Inflammatory macrophage (primary cell): ENCODE results near the gene COMMD10.

Source experiments
- DNase-seq, 2 donors: peaks; one replicate each; pipeline ENCODE4 v3.0.0-alpha.2; 2020 to 2022

COMMD10 gene

DNA sequence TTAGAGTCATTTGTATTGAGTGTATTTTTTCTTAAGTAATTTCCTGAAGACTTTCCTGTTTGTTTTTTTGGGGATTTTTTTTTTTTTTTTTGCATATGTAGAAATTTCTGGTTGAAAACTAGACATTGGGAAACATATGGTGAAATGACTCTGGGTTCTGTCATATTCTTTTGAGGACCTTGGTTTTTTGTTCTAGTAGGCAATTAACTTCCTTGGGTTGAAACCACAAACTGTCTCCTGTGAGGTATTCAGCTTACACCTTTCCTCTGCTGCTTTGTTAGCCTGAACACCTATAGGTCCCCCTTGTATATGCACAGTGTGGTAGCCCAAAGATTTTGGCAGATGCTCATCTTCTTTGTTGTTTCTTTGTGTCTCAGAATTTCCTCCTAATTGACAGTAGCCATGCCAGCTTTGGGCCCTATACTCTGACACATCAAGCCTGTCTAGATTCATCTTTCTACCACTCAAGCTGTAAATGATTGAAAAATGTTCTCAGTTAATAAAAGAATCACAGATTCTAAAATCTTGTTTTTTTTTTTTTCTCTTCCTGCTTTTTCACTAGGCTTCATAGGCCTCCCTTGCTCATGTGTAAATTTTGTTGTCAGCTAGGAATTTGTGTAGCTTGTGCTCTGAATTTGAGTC lies 140.6 kb downstream of the COMMD10 start:
- DNase-seq, result peak; percentile 20 to 74

DNA sequence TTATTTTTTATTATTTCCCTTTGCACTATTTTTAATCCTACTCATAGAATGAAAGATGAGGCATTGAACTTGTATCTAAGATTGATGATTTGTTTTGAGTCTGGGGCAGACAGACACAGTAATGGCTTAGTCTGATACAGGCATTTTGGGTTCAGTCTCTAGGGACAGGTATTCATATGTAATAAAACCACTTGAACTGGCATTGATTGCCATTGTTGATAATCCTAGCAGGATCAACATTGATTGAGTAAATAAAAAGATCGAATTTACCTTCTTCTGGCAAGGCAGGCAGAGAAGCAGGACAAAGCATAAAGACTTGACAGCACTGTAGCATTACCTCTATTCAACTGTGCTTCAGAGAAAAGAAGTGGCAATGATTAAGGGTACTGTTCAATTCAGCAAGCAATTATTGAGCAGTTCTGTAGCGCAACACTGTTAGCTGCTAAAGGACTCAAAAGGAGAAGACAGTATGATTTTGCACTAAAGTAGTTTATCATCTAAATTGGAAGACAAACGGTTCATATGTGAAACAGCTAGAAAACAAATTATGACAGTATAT lies 144.4 kb downstream of the COMMD10 start:
- no peak for DNase-seq

DNA sequence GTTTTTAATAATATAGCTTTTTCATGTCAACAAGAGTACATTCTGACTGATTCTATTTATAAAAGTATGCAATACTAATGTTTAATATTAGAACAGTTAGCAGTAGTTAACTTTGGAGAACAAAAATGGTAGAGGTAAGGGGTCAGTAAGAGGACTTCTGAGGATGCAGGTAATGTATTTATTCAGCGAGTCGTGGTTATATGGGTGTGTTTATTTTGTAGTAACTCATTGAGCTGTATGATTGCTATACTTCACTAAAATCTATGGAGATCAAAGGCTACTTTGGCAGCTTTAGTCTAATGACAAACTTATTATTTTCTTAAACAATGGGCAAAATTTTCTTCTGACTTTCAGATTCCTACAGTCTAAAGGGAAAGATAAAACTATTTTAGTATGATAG lies 146.5 kb downstream of the COMMD10 start:
- no peak for DNase-seq

DNA sequence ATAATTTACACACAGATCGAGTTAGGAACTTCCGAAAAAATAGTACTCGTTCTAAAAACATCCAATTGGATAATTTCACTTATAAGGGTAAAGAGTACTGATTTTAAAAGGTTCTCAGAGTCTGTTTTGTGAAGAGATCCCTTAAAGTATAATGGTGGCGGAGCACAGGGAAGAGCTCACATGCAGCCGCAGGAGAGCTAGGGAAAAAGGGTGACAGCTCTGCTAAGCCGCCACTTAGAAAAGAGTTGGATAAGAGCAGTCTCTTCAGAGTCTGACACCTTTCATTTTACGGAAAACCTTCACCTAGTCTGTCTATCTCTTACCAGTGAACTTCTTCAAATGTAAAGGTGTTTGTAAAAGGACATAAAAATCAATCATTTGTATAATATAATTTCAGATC lies 149.9 kb downstream of the COMMD10 start:
- no peak for DNase-seq

DNA sequence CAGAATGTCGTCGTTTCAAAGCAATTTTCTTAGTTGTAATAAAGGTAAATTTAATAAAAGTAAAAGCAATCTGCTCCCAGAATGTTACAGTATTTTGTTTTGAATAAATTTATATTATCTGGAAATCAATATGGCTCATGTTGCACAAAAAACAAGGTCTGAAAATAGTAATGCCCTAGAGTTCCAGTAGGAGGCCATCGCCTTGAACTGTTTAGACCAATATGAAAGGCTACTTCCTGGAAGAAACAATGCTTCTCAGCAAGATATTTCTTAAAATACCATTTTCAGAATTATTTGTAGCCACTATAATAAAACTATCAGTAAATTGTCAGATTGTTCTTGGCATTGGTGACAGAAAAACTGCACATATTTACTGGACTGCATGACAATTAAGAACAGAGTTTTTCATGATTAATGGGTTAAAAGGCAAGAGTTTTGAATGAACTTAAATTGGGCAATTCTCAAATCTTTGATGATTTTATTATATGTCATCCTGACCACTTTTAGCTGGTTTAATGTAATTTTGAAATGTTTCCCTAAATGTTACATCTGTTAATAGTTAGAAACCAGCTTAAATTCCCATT lies 153.2 kb downstream of the COMMD10 start:
- no peak for DNase-seq

DNA sequence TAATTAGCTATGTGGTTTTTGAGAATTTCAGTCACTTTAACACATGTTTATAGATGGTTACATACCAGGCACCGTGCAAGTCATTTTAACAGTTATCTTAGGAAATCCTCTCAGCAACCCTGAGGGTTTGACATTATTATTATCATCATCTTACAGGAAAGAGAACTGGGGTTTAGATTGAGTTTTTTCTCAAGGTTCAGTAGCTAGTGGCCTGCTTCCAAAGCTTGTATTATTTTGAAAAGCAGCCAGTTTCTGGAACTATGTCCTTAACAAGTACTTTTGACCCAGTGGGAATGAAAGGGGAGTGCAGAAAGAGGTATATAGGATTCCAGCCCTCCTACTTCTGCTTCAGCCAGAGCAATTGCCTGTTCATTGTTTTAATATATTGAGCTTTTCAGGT lies 157.5 kb downstream of the COMMD10 start:
- no peak for DNase-seq

DNA sequence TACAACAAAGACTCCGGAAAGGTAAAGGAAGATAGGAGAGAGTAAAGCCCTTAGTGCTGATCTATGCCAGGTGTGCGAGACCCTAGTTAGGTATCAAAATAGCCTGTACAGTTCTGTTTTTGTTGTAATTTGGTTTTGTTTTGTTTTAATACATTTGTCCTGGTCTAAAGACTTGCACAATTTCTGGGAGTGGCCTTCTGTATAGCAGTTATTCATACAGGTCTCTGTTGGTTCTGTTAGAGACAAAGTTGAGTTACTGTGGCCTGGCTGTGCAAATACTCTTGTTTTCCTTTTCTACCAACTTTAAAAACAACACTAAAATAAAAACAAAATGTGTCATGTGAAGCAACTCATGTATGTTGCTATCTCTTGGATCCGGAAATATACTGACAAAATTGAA lies 163.6 kb downstream of the COMMD10 start:
- no peak for DNase-seq

DNA sequence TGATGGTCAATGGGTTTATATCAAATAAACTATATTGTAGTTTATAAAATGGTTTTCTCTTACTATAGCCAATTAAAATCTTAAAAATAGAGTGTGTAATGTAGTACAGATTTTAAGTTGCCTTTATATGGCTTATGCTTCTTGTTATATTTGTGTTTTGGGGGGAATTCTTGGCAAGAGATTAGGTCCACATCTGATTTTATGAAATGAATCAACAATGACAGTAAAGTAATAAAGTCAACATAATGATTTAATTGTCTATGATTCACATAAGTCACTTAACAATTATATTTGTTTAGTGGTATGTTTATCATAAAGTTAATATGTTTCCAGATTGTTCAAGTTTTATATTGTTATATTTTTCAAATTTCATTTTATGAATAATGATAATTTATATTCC lies 164.8 kb downstream of the COMMD10 start:
- DNase-seq, result no peak

DNA sequence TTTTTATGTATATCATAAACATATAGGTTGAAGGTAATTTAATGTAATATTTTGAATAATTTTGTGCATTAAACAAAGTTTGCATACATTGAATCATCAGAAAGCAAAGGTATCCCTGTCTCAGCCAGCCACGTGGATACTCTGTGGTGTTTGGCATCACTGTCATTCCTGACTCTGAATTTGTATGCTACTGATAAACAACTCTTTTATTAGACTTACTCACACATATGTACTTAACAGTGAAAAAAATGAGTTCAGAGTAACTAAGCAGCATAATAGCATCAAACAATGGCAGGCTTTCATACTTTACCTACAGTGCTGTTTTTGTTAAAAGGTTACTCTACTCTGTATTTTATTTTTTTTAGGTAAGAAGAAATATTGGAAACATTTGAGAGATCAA lies 171.9 kb downstream of the COMMD10 start:
- no peak for DNase-seq

DNA sequence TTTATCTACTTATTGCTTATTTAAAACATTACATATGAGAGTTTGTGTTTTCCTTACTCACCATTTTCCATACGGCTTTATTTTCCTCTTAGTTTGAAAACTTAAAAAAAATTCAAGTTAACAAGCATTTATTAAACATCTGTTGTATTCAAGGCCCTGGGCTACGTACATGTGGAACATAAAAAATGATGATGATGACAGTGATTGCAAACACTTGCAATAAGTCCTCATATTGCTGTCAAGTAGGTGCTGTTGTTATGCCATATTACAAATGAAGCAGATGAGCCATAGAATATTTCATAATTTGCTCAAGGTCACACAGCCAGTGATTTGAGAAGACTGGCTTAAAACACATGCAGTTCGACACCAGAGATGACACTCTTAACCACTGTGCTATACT lies 180.6 kb downstream of the COMMD10 start:
- DNase-seq, result no peak

DNA sequence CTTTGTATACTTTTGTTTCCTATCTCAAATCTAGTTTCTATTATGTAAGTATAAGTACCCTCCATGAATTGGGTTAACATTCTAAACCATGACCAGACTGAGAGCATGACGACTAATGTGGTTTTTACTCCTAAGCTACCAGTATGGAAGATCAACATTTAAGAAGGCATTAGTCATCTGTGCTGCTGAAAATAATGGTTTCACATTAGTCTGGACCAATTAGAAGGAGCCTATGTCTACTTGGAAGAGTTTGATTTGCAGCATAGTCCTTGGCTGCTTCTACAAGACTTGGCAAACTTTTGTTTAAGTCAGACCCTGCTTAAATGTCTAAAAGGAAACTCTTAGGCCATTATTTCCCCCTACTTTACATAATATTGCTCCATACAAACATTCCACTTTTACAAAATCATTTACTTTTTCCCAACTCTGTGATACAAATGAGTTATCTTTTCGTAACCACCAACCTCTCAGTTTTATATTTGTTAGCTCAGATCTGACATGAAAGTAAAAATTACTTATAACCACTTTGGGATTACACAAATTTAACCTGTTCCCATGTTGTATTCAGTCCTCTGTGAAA lies 186.7 kb downstream of the COMMD10 start:
- DNase-seq, result no peak

DNA sequence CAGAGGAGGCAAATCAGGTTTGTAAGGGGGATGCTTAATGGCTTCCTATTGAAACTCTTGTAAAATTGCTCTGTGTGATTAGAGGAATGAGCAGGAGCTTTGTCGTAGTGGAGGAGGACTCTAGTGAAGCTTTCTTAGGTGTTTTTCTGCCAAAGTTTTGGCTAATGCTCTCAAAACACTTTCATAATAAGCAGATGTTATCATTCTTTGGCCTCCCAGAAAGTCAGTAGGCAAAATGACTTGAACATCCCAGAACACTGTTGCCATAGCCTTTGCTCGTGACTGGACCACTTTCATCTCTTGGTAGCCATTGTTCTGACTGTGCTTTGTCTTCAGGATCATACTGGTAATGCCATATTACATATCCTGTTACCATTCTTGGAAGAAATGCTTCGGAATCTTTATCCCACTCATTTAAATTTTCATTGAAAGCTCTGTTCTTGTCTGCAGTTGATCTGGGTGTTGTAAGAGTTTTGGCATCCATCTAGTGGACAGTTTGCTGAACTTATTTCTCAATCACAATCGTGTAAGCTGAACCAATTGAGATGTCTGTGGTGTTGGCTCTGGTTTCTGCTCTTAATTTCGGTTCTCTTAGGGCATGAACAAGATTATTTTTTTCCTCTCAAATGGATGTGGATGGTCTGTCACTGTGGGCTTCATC lies 187.6 kb downstream of the COMMD10 start:
- DNase-seq, result no peak

DNA sequence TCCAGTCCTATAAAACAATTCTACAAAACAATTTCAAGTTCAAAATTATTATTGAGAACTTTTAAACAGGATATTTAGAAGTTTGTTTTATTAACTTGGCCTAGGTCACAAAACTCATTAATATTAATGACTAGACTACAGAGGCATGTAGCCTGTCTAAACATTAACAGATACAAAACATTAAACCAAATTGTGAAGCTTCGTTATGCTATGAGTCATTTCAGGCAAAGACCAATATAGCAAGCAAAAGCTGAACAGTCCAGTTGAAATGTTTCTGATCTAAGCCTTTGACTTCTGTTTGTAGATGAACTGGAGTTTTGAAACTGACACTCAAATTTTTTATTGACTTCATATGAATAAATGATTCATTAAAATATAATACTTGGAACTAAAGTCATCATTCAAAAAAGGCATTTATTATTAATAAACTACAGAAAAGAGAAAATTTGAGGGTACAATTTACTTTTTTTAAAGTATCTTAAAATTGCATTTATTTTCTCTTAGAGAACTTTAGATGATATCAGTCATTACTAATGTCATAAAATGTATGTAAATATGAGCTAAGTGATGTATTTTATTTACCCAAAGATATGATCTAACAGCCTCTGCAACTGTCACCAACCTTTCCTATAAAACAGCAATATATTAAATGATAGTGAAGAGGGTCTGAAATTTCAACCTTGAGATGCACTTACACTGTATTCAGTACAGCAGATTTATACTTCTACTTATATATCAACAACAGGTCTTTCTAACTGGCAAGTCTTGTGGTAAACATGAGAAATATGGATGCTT lies 188.8 kb downstream of the COMMD10 start:
- no peak for DNase-seq

DNA sequence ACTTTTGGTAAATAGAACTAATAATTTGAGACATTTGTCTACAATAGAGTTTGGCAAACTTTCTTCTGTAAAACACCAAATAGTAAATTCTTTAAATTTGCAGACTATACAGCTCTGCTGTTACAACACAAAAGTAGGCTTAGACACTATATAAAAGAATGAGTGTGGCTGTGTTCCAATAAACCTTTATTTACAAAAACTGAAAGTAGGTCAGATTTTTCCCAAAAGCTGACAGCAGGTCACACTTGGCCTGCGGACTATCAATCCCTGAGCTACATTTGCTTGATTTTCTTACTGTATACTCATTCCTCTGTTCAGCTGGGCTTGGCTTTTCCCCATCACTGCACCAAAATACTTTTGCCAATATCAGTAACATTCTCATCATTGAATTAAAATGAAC lies 189.4 kb downstream of the COMMD10 start:
- no peak for DNase-seq

DNA sequence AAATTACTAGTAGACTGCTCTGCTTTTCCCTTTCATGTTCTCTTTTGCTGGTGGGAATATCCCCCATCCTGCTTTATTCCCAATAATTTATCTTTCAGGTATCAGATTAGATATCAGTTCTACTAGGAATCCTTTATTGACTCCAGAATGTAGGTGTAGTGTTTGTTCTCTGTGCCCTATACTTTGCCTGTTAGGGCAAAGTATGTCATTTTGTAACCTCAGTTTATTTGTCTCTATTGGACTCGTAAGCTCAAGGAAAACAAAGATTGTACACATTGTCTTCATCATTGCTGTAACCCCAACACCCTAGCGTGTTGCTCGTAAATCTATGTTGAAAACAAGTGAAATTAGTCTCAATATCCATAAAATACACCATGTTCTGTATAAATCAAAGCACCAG lies 190.5 kb downstream of the COMMD10 start:
- no peak for DNase-seq

DNA sequence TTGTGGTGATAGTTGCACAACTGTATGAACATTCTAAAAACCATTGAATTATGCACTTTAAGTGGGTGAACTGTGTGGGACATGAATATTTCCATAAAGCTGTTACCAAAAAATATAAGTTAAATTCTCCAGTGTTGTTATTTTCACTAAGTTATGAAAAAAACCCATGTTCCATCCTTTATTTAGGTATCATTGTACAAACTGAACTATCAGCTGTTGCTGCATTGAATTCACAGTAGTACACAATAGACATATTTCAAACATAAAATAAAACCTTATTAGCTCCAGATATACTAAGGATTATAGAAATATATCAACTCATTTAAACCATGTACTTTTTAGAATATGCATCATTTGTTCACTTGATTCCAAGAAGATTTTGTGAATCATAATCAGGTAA lies 192.1 kb downstream of the COMMD10 start:
- DNase-seq, result no peak

DNA sequence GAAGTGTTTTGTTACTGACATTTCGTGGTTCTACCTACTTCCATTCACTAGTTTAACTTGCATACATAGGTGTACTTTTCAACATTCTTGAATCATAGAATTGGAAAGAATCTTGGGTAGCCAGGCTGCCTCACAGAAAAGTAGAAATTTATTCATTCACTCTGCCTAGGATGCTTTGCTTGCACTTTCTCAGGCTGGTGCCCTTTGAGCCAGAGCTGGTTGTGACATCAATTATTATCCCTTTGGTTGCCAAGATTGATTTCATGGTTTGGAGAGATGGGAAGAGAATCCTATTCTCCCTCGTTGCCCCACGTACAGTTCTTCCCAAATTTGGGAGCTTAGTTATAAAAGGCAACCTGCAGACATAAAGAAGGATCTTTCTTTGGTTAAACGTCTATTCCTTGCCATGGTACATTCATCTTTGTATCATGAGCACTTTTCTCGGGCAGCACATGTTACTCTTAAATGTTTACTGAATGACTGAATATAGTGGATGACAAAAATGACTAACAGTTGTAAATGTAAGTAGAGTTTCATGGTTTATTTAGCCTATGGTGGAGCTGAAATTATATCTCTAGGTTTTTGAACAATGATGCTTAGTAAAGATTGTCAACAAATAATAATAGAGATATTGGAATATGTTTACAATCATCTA lies 195.5 kb downstream of the COMMD10 start:
- no peak for DNase-seq

DNA sequence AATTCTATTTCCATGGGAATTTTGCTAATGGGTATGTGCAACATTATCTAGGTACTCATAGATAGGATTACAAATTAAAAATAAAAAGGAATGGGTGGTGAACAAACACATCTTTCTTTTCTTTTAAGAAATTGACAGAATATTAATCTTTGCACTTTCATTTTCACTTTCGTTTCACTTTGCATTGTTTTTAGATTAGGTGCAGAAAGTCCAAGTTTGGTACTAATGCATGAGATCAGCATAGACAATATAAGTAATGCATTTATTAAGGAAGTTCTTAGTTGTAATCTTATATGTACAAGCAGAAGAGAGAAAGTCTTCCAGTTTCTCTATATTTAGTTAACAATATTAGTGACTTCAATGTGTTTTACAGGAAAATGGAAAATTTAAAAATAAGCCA lies 196.5 kb downstream of the COMMD10 start:
- DNase-seq, result no peak

DNA sequence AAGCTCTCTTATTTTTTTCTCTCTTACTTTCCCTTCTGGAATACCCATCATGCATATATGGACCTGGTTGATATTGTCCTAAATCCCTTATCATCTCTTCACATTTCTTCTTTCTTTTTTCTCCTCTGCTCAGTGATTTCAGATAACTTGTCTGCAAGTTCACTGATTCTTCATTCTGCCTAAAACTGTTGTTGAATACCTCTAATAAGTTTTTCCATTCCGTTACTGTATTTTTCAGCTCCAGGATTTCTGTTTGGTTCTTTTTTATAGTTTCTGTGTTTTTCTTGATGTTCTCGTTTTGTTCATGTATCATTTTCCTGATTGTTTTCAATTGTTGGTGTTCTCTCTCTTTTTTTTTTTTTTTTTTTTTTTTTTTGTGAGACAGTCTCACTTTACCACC lies 203.7 kb downstream of the COMMD10 start:
- no peak for DNase-seq

DNA sequence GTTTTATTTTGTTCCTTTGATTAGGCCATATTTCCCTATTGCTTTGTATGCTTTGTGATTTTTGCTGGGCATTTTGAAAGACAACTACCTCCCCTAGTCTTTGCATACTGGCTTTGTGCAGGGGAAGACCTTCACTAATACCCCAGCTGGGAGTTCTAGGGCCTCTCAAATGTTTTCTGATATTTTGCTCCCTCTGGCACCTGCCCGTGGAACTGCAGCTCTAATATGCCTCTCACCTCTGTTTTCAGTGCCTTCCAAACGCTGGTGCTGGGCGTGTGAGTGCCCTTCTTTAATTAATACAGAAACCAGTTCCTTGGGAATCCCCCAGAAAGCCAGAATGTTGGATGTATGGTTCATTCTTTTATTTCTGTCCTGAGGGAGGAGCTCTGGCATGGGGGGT lies 204.5 kb downstream of the COMMD10 start:
- no peak for DNase-seq

DNA sequence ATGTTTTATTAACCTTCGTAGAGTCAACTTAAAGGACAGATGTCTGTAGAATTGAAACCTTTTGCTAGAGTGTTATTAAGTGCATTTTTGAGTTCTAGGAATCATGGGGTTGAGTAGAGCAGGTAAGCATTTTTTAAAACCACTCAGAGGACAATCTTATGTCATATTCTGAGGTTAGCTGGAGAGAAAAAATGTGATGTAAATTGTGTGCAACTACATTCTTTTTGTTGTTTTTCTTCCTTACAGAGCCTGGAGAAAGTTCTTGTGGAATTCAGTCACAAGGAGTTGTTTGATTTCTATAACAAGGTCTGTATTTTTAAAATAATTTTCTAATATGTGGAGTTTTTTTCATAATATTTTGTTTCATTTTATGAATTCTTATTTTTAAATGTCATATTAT lies 206.4 kb downstream of the COMMD10 start:
- DNase-seq, result no peak

DNA sequence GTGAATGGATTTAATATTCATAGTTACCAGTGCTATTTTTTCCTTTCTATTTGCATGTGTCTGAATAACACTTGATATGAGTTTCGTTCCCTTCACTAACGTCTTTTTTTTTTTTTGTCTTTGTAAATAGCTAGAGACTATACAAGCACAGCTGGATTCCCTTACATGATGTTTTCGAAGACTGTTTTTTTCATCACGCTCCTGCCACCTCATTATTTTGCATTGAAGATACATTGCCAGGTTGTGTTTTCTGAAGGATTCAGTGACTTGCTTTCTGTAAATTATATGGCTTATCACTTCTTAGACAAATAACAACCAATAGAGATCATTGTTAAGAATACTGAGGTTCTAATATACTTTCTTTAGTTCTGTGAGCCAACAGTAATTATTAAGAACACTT lies 207.5 kb downstream of the COMMD10 start:
- no peak for DNase-seq
